Endothelial cell (in vitro differentiated cells): ENCODE results near the gene TBX3. TPM values are rescaled to one million over a fixed set of nuclear protein-coding genes. Genes with fewer than 3 reads are reported as not detected.

Source experiments
- DNase-seq: peaks from one replicate; pipeline ENCODE4 v3.0.0; 2021; ENCODE audit warnings: low spot score
- H3K27ac Mint-ChIP-seq: one replicate; pipeline ENCODE4 v1.8.0; 2021; ENCODE audit warnings: mixed read lengths, inconsistent platforms; ENCODE audit not compliant: unreplicated experiment
- H3K27me3 Mint-ChIP-seq: one replicate; pipeline ENCODE4 v1.8.0; 2021; ENCODE audit warnings: mild to moderate bottlenecking, moderate library complexity, mixed read lengths, inconsistent platforms; ENCODE audit not compliant: unreplicated experiment
- H3K36me3 Mint-ChIP-seq: one replicate; pipeline ENCODE4 v1.8.0; 2021; ENCODE audit warnings: mild to moderate bottlenecking, low read depth, mixed read lengths, inconsistent platforms; ENCODE audit not compliant: unreplicated experiment
- H3K4me1 Mint-ChIP-seq: one replicate; pipeline ENCODE4 v1.8.0; 2021; ENCODE audit warnings: mild to moderate bottlenecking, mixed read lengths, inconsistent platforms; ENCODE audit not compliant: unreplicated experiment
- H3K4me3 Mint-ChIP-seq: one replicate; pipeline ENCODE4 v1.8.0; 2021; ENCODE audit warnings: mild to moderate bottlenecking, mixed read lengths, inconsistent platforms; ENCODE audit not compliant: unreplicated experiment
- H3K9me3 Mint-ChIP-seq: one replicate; pipeline ENCODE4 v1.8.0; 2021; ENCODE audit warnings: mixed read lengths, inconsistent platforms; ENCODE audit not compliant: unreplicated experiment
- CTCF ChIP-seq: fragments of 200-600 bp; sonication (generic); IDR thresholded peaks from one replicate; pipeline ENCODE4 v1.5.0; 2021; ENCODE audit warnings: antibody characterized with exemption; ENCODE audit not compliant: unreplicated experiment
- total RNA-seq: library from RNA; stranded (reverse); fragmentation: NEBNext Ultra II Directional; extraction: Animal tissue kit (Norgen Biotek cat#: 25700); gene quantifications from one replicate; pipeline ENCODE4 v1.2.1, GENCODE V29; 2021; ENCODE audit not compliant: unreplicated experiment

Gene TBX3
- total RNA-seq, 1 donor from 2014 or later: 0.41 TPM

DNA sequence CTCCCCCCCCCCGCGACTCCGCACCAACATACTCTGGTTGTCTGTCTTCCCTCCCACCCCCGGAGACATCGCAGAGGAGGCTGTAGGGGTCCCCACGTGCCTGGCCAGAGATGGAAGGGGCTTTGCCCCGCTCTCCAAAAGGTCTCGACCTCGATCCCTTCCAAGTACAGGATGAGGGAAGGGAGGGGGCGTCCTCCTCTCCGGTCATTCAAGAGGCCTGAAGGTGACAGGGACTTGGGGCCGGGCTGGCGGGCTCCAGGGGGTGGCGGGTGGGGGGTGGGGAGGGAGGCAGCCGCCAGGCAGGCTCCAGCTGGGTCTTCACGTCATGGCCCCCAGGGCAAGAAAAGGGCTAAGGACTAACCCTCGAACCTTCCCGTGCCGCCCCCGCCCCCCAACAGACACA lies 15.1 kb downstream of the TBX3 start:
- Mint-ChIP-seq H3K36me3 (no peaks in the 10 kb centered on the region), H3K9me3 (no peaks in the 10 kb centered on the region), H3K4me1 (peaks cover 46% of the 10 kb centered on the region), H3K27ac (no peak overlapping the region), H3K27me3 (peaks cover 22% of the 10 kb centered on the region), H3K4me3 (no peak overlapping the region)
- DNase-seq: no peak
- no peak for TF ChIP-seq CTCF

- DNase-seq: peak; percentile 72
- no peak overlapping the region for H3K27ac Mint-ChIP-seq
- peak; percentile 20 for TF ChIP-seq CTCF
- peaks cover 18% of the 10 kb centered on the region for H3K27me3 Mint-ChIP-seq
- H3K4me1 Mint-ChIP-seq: peaks cover 43% of the 10 kb centered on the region
- H3K9me3 Mint-ChIP-seq: no peaks in the 10 kb centered on the region
- H3K36me3 Mint-ChIP-seq: no peaks in the 10 kb centered on the region
- peak overlapping the region; percentile 42 for H3K4me3 Mint-ChIP-seq
Observed at GRCh38 chr12:114668151-114668885, 15.7 kb downstream of the TBX3 start.

DNA sequence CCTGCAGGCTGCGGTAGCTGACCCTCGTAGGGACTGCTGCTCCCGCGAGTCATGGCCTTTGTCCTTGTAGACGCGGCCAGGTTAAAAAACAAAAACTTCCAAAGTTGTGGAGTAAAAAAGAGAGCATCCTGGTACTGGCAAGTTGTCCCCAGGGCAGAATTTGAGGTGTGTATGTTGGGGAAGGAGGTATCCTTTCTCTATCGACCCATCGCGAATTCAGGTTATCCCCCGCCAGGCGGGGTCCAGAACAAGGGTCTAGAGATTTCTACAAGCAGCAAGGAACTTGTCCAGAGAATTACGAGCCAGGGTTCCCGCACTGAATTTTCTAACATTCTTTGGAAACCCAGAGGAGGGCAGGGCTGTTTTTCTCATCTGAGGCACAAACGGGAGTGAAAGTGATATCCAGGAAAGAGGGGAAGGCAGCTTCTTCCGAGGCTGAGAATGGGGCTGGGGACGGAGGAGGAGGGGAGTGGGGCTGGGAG lies 16.3 kb downstream of the TBX3 start:
- no peaks in the 10 kb centered on the region for H3K9me3 Mint-ChIP-seq
- H3K36me3 Mint-ChIP-seq: no peaks in the 10 kb centered on the region
- no peak for TF ChIP-seq CTCF
- H3K27me3 Mint-ChIP-seq: peaks cover 13% of the 10 kb centered on the region
- H3K4me3 Mint-ChIP-seq: no peak overlapping the region
- H3K27ac Mint-ChIP-seq: no peak overlapping the region
- peaks cover 38% of the 10 kb centered on the region for H3K4me1 Mint-ChIP-seq
- DNase-seq: no peak

- Mint-ChIP-seq H3K27ac (no peak overlapping the region), H3K36me3 (no peaks in the 10 kb centered on the region), H3K4me1 (peaks cover 40% of the 10 kb centered on the region), H3K9me3 (no peaks in the 10 kb centered on the region), H3K4me3 (no peak overlapping the region), H3K27me3 (peaks cover 10% of the 10 kb centered on the region)
- no peak for TF ChIP-seq CTCF
- no peak for DNase-seq
Observed at GRCh38 chr12:114666746-114667668, 17.0 kb downstream of the TBX3 start.
